ENCODE measurements around the gene MEMO1.

DNA sequence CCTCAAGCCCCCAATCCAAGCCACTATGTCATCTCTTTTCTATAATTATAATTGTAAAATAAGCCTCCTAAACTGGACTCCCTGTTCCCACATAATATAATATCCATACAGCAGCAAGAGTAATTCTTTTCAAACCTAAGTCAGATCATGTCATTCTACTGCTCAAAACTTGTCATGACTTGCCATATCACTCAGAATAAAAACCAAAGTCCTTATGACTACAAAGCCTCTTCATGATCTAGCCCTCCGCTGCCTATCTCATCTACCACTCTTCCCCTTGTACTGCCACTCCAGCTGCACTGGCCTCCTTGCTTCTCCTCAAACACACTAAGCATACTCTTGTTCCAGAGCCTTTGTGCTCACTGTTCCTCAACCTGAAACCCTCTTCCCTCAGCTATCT lies 69.9 kb downstream of the MEMO1 start:
- TF ChIP-seq, protein P1, sequence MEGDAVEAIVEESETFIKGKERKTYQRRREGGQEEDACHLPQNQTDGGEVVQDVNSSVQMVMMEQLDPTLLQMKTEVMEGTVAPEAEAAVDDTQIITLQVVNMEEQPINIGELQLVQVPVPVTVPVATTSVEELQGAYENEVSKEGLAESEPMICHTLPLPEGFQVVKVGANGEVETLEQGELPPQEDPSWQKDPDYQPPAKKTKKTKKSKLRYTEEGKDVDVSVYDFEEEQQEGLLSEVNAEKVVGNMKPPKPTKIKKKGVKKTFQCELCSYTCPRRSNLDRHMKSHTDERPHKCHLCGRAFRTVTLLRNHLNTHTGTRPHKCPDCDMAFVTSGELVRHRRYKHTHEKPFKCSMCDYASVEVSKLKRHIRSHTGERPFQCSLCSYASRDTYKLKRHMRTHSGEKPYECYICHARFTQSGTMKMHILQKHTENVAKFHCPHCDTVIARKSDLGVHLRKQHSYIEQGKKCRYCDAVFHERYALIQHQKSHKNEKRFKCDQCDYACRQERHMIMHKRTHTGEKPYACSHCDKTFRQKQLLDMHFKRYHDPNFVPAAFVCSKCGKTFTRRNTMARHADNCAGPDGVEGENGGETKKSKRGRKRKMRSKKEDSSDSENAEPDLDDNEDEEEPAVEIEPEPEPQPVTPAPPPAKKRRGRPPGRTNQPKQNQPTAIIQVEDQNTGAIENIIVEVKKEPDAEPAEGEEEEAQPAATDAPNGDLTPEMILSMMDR (optimal IDR thresholded peaks at IDR 0.05 in 1 of 3, IDR thresholded peaks at IDR 0.05 in 1 of 3, conservative IDR thresholded peaks at IDR 0.05 in 1 of 3; ENCODE audit: extremely low read depth in 1 of 3, insufficient read depth in 2 of 3, low read length in 3 of 3) = no peak
- TF ChIP-seq EZH2 (IDR thresholded peaks at IDR 0.05; ENCODE audit: low read length) = no peak

Measured in keratinocyte (primary cell).